Activated naive CD8-positive, alpha-beta T cell treated with anti-CD3 and anti-CD28 coated beads, Interleukin-2, amount 50 U/mL, for 24 hours (primary cell): ENCODE measurements around the gene LIPN.

Experiments used
- ATAC-seq: fragments of 150-1000 bp; cut with Tn5 transposase; one replicate; pipeline ENCODE4 v1.10.0; 2021
- DNase-seq: peaks from one replicate; pipeline ENCODE4 v3.0.0; 2021
- H3K27ac Mint-ChIP-seq: one replicate; pipeline ENCODE4 v1.8.0; 2021; ENCODE audit warnings: mild to moderate bottlenecking, mixed read lengths
- H3K27me3 Mint-ChIP-seq: one replicate; pipeline ENCODE4 v1.8.0; 2021; ENCODE audit warnings: mixed read lengths
- H3K36me3 Mint-ChIP-seq: one replicate; pipeline ENCODE4 v1.8.0; 2021; ENCODE audit warnings: low read depth, mixed read lengths
- H3K4me1 Mint-ChIP-seq: one replicate; pipeline ENCODE4 v1.8.0; 2021; ENCODE audit warnings: mixed read lengths
- H3K4me3 Mint-ChIP-seq: one replicate; pipeline ENCODE4 v1.8.0; 2021; ENCODE audit warnings: mild to moderate bottlenecking, moderate library complexity, mixed read lengths
- H3K9me3 Mint-ChIP-seq: one replicate; pipeline ENCODE4 v1.8.0; 2021; ENCODE audit warnings: mixed read lengths

The LIPN gene

DNA sequence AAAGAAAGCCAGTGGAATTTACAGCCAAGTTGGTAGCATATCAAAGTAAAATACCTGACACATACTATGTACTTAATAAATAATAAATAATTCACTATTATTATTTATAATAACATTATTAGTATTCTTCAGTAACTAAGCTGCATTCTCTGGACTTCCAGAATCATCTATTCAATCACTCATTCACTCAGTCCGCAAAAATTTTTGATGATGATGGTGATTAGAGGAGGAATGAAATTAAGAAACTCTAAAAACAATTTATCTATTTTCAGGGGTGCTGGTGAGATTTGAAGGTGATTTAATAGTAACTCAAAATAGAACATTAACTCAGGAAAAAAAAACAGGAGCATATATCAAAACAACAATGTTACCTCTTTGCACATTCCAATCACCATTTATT, 3.2 kb upstream of the LIPN start:
- no peaks in the 10 kb centered on the region for H3K9me3 Mint-ChIP-seq
- no peaks in the 10 kb centered on the region for H3K27me3 Mint-ChIP-seq
- DNase-seq: no peak

GRCh38 chr10:88762906-88763305, 3.1 kb downstream of the LIPN start:
- DNase-seq: no peak
- Mint-ChIP-seq H3K4me1 (peaks cover 9% of the 10 kb centered on the region), H3K4me3 (no peak overlapping the region), H3K9me3 (no peaks in the 10 kb centered on the region), H3K27ac (no peak overlapping the region), H3K27me3 (peaks cover 3% of the 10 kb centered on the region), H3K36me3 (no peaks in the 10 kb centered on the region)
- no peak for ATAC-seq

More for the DNA sequence above, 3.2 kb upstream of the LIPN start:
- no peaks in the 10 kb centered on the region for H3K36me3 Mint-ChIP-seq
- H3K4me3 Mint-ChIP-seq: no peak overlapping the region
- ATAC-seq: no peak
- H3K4me1 Mint-ChIP-seq: peaks cover 13% of the 10 kb centered on the region
- no peak overlapping the region for H3K27ac Mint-ChIP-seq

DNA sequence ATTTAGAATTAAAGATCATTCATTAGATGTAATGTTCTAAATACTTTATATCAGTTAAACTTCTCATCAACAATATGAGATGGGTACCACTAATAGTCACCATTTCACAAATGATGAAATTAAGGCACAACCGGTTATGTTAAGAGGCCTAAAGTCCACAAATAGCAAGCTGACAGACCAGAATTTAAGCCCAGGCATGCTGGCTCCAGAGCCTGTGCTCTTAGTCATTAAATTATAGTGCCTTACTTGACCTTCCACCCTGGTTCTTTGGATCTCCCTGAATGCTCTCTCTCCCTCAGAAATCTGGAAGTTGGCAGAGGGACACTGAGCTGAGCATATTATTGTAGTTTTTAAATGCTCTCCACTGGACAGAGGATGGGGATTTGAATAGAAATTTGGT, 3.6 kb downstream of the LIPN start:
- peaks cover 9% of the 10 kb centered on the region for H3K4me1 Mint-ChIP-seq
- H3K27me3 Mint-ChIP-seq: peaks cover 3% of the 10 kb centered on the region
- no peak overlapping the region for H3K4me3 Mint-ChIP-seq
- DNase-seq (no peak), ATAC-seq (no peak)
- no peaks in the 10 kb centered on the region for H3K9me3 Mint-ChIP-seq
- H3K27ac Mint-ChIP-seq: no peak overlapping the region
- H3K36me3 Mint-ChIP-seq: no peaks in the 10 kb centered on the region

GRCh38 chr10:88764110-88764509, 4.3 kb downstream of the LIPN start:
- no peaks in the 10 kb centered on the region for H3K9me3 Mint-ChIP-seq
- H3K4me3 Mint-ChIP-seq: no peak overlapping the region
- H3K27ac Mint-ChIP-seq: no peak overlapping the region
- ATAC-seq: no peak
- peaks cover 3% of the 10 kb centered on the region for H3K27me3 Mint-ChIP-seq
- no peak for DNase-seq
- no peaks in the 10 kb centered on the region for H3K36me3 Mint-ChIP-seq
- H3K4me1 Mint-ChIP-seq: peaks cover 9% of the 10 kb centered on the region

GRCh38 chr10:88765816-88766215, 6.0 kb downstream of the LIPN start:
- Mint-ChIP-seq H3K9me3 (no peaks in the 10 kb centered on the region), H3K36me3 (no peaks in the 10 kb centered on the region)
- no peak for DNase-seq

GRCh38 chr10:88769384-88769783, 9.6 kb downstream of the LIPN start:
- ATAC-seq: no peak
- H3K4me1 Mint-ChIP-seq: no peaks in the 10 kb centered on the region

More at GRCh38 chr10:88765816-88766215, 6.0 kb downstream of the LIPN start:
- no peak overlapping the region for H3K27ac Mint-ChIP-seq
- peaks cover 3% of the 10 kb centered on the region for H3K27me3 Mint-ChIP-seq
- no peak for ATAC-seq
- H3K4me3 Mint-ChIP-seq: no peak overlapping the region
- H3K4me1 Mint-ChIP-seq: peaks cover 5% of the 10 kb centered on the region

DNA sequence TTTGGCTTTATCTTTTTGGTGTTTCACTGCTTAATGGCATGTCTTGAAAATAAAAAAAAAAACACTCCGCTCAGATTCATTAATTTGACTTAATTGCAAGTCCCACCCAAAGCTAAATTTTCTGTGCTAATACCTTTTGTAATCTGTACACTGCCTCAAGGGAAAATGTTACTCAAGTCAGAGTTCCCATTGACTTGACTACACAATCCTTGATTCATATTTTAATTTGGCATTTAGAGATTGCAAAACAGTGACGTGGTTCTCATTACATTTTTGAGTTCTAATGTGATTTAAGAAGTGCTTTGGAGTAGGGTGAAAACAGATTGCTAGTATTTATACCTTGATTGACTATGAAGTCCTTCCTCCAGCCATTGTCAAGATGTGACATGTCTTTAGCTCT, 21.4 kb downstream of the LIPN start:
- ATAC-seq (no peak), DNase-seq (no peak)
- H3K4me1 Mint-ChIP-seq: peaks cover 9% of the 10 kb centered on the region
- no peak overlapping the region for H3K4me3 Mint-ChIP-seq
- no peak overlapping the region for H3K27ac Mint-ChIP-seq
- H3K27me3 Mint-ChIP-seq: peaks cover 2% of the 10 kb centered on the region
- H3K36me3 Mint-ChIP-seq: no peaks in the 10 kb centered on the region
- no peaks in the 10 kb centered on the region for H3K9me3 Mint-ChIP-seq

More at GRCh38 chr10:88769384-88769783, 9.6 kb downstream of the LIPN start:
- no peak for DNase-seq
- Mint-ChIP-seq H3K27ac (no peak overlapping the region), H3K4me3 (no peak overlapping the region), H3K9me3 (no peaks in the 10 kb centered on the region), H3K36me3 (no peaks in the 10 kb centered on the region), H3K27me3 (peaks cover 1% of the 10 kb centered on the region)

DNA sequence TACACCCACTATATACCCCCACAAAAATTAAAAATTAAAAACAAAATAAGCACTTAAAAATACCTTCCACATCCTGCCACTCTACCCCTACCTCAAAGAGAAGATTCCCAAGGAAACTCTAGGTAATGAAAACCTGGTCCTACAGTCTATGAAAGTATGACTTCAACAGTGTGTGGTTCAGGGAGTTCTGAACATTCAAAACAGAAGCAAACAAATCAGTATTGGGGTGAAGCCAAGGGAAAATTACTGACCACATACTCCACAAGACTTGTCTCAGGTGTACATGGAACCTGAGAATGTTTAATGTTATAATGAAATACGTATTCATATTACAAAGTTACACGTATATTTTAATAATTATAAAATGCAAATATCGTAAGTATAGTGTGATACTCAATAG, 22.4 kb downstream of the LIPN start:
- Mint-ChIP-seq H3K36me3 (no peaks in the 10 kb centered on the region), H3K27ac (no peak overlapping the region), H3K27me3 (peaks cover 2% of the 10 kb centered on the region), H3K4me3 (no peak overlapping the region), H3K4me1 (peaks cover 9% of the 10 kb centered on the region), H3K9me3 (no peaks in the 10 kb centered on the region)
- DNase-seq: no peak
- ATAC-seq: no peak

DNA sequence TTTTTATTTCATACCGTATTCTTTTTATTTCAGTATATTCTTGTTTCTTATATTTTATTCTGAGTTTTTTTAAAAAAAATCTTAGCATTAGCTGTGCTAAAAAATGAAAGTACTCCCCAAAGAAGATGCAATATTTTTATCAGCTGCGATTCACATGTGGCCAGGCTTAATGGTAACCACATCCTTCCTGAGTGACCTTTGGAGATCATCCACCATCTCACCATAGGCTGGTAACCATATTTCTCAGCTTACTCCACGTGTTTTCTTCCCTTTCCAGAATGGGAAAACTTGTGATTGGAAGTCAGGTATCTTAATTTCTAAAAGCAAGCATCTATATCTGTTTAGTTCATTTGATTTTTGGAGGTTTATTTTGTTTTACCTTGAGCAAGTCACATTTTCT, 23.9 kb downstream of the LIPN start:
- peaks cover 2% of the 10 kb centered on the region for H3K27me3 Mint-ChIP-seq

GRCh38 chr10:88786032-88786770, 26.4 kb downstream of the LIPN start:
- Mint-ChIP-seq H3K4me1 (peaks cover 4% of the 10 kb centered on the region), H3K36me3 (no peaks in the 10 kb centered on the region), H3K4me3 (no peak overlapping the region), H3K27me3 (peaks cover under 1% of the 10 kb centered on the region), H3K9me3 (no peaks in the 10 kb centered on the region), H3K27ac (no peak overlapping the region)
- no peak for ATAC-seq
- DNase-seq: no peak

More for the DNA sequence above, 23.9 kb downstream of the LIPN start:
- Mint-ChIP-seq H3K4me1 (peaks cover 9% of the 10 kb centered on the region), H3K27ac (no peak overlapping the region), H3K36me3 (no peaks in the 10 kb centered on the region), H3K9me3 (no peaks in the 10 kb centered on the region), H3K4me3 (no peak overlapping the region)
- DNase-seq: no peak
- no peak for ATAC-seq

GRCh38 chr10:88787463-88787862, 27.6 kb downstream of the LIPN start:
- DNase-seq: no peak
- no peak for ATAC-seq
- H3K27me3 Mint-ChIP-seq: no peaks in the 10 kb centered on the region
- H3K4me1 Mint-ChIP-seq: peaks cover 11% of the 10 kb centered on the region
- H3K27ac Mint-ChIP-seq: no peak overlapping the region
- no peaks in the 10 kb centered on the region for H3K36me3 Mint-ChIP-seq
- H3K9me3 Mint-ChIP-seq: no peaks in the 10 kb centered on the region
- no peak overlapping the region for H3K4me3 Mint-ChIP-seq

- peaks cover 6% of the 10 kb centered on the region for H3K9me3 Mint-ChIP-seq
- no peak overlapping the region for H3K27ac Mint-ChIP-seq
- H3K27me3 Mint-ChIP-seq: no peaks in the 10 kb centered on the region
- H3K36me3 Mint-ChIP-seq: no peaks in the 10 kb centered on the region
- H3K4me3 Mint-ChIP-seq: no peak overlapping the region
- peaks cover 23% of the 10 kb centered on the region for H3K4me1 Mint-ChIP-seq
- ATAC-seq (no peak), DNase-seq (no peak)
Measured at GRCh38 chr10:88788924-88789323, 29.1 kb downstream of the LIPN start.

GRCh38 chr10:88791924-88792323, 32.1 kb downstream of the LIPN start:
- Mint-ChIP-seq H3K36me3 (no peaks in the 10 kb centered on the region), H3K4me3 (no peak overlapping the region), H3K4me1 (peaks cover 28% of the 10 kb centered on the region), H3K9me3 (peaks cover 6% of the 10 kb centered on the region), H3K27ac (no peak overlapping the region), H3K27me3 (peaks cover 2% of the 10 kb centered on the region)
- DNase-seq (peak; percentile 13), ATAC-seq (peak; percentile 46)

- Mint-ChIP-seq H3K27ac (no peak overlapping the region), H3K36me3 (no peaks in the 10 kb centered on the region), H3K4me3 (no peak overlapping the region), H3K27me3 (peaks cover 2% of the 10 kb centered on the region), H3K9me3 (peaks cover 6% of the 10 kb centered on the region), H3K4me1 (peaks cover 28% of the 10 kb centered on the region)
- DNase-seq (no peak), ATAC-seq (peak; percentile 49)
Measured at GRCh38 chr10:88792661-88793060, 32.8 kb downstream of the LIPN start.

DNA sequence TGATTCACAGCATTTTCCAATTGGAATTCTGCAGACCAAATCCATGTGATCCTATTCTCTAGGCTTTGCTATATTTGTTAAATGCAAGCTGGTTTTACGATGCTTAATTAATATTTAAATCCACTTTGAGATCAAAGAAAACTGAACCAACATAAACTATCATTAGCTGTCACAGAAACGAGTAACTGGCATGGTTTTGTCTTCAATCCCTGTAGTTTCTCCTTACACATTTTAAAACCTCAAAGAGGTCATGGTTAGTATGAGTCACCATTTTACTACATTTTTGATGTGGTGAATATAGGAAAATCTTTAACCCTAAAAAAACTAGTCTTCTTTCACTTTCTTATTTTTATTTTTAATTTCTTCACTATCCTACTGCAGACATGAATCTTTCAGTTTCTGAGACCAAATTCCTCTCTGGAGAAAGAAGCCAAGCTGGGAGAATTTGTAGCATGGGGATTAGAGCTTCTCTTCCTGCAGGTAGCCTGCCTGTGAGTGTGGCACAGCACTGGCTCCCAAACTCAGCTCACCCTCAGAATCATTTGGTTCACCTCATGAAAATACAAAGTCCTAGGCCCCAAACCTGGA, 34.0 kb downstream of the LIPN start:
- no peak for DNase-seq
- ATAC-seq: peak; percentile 81
- Mint-ChIP-seq H3K27ac (peak overlapping the region; percentile 77), H3K27me3 (peaks cover 5% of the 10 kb centered on the region), H3K9me3 (peaks cover 6% of the 10 kb centered on the region), H3K4me3 (peak overlapping the region; percentile 19), H3K36me3 (no peaks in the 10 kb centered on the region), H3K4me1 (peaks cover 28% of the 10 kb centered on the region)
